ENCODE measurements around the gene WDR35. TPM values are rescaled to one million over a fixed set of nuclear protein-coding genes. Genes with fewer than 3 reads are reported as not detected.
"Not testable (repeated sequence)": the region's sequence is repeated elsewhere in the genome, so short reads cannot be mapped to it uniquely, and the experiment has no call there.

The WDR35 gene
- total RNA-seq, 2 donors from 2014 or later, result 5.1 to 14.3 TPM

- Histone ChIP-seq H3K4me3 (no peak overlapping the region), H3K27me3 (replicated peaks; ENCODE audit: insufficient read depth) (no peaks in the 10 kb centered on the region), H3K27ac (no peak overlapping the region), H3K36me3 (no peaks in the 10 kb centered on the region), H3K4me1 (ENCODE audit: control insufficient read depth in 1 of 2, low read depth in 2 of 2) (peaks cover 37 to 54% of the 10 kb centered on the region in 2 donors), H3K9me3 (no peaks in the 10 kb centered on the region)
- TF ChIP-seq, protein P1, sequence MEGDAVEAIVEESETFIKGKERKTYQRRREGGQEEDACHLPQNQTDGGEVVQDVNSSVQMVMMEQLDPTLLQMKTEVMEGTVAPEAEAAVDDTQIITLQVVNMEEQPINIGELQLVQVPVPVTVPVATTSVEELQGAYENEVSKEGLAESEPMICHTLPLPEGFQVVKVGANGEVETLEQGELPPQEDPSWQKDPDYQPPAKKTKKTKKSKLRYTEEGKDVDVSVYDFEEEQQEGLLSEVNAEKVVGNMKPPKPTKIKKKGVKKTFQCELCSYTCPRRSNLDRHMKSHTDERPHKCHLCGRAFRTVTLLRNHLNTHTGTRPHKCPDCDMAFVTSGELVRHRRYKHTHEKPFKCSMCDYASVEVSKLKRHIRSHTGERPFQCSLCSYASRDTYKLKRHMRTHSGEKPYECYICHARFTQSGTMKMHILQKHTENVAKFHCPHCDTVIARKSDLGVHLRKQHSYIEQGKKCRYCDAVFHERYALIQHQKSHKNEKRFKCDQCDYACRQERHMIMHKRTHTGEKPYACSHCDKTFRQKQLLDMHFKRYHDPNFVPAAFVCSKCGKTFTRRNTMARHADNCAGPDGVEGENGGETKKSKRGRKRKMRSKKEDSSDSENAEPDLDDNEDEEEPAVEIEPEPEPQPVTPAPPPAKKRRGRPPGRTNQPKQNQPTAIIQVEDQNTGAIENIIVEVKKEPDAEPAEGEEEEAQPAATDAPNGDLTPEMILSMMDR (IDR thresholded peaks at IDR 0.05), result no peak
- DNase-seq (ENCODE audit: low spot score) (no peak), ATAC-seq (ENCODE audit: insufficient number of reproducible peaks, low FRiP score, low read depth) (no peak)
Observed at GRCh38 chr2:19895535-19895934, 94.4 kb downstream of the WDR35 start.

DNA sequence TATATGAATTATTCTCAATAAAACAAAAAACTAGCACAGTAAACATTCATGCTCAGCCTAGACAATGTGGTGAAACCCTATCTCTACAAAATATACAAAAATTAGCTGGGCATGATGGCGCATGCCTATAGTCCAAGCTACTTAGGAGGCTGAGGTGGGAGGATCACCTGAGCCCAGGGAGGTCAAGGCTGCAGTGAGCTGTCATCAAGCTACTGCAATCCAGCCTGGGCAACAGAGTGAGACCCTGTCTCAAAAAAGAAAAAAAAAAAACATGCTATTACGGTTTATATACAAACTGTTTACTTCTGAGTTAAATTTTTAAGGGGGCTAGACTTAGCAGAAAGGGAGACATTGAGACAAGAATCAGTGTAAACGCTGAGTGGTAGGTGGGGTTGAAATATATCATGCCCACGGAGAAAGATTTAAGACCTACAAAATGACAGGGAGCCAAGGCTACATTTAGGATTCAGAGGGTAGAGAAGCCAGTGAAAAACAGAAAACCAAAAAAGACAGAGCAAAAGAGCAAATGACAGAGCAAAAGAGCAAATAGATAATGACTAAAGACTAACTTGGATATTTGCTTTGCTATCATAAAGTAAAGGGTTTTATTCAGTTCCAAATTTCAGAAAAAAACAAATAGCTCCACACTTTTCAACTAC is 95.6 kb downstream of the WDR35 start:
- Histone ChIP-seq H3K4me1 (ENCODE audit: control insufficient read depth in 1 of 2, low read depth in 2 of 2) (peaks cover 27 to 53% of the 10 kb centered on the region in 2 donors), H3K4me3 (no peak overlapping the region), H3K9me3 (no peaks in the 10 kb centered on the region), H3K36me3 (no peaks in the 10 kb centered on the region), H3K27me3 (replicated peaks; ENCODE audit: insufficient read depth) (no peaks in the 10 kb centered on the region), H3K27ac (no peak overlapping the region)
- ATAC-seq (ENCODE audit: insufficient number of reproducible peaks, low FRiP score, low read depth) (no peak), DNase-seq (ENCODE audit: low spot score) (no peak)
- TF ChIP-seq, protein P1 (IDR thresholded peaks at IDR 0.05), result no peak

DNA sequence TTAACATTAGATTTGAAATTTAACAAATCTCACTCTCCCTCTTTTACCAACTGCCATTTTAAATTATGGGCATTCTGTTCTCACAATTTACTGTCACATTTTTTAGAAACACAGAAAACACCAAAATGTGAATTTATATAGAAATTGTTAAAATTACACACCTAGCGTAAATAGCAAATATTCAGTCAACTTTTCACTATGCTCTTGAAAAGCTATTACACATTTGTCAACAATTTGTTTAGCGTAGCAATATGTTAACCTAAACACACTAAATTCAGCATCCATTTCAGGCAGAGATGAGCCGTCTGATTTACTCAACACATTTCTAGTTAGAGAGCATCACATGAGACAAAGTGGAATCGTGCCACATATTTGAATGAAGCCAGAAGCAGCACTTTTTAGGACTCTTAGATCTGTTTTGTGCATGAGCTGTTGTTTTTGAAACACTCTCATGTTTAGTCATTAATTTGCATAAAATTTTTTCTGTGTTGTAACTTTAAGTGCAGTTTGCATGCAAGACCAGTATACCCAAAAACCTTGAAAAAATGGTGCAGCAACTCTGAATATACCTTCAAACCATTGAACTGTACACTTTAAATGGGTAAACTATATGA is 96.3 kb downstream of the WDR35 start:
- no peak for DNase-seq (ENCODE audit: low spot score)
- TF ChIP-seq, protein P1 (IDR thresholded peaks at IDR 0.05), result no peak
- H3K27ac ChIP-seq, result no peak overlapping the region
- ATAC-seq (ENCODE audit: insufficient number of reproducible peaks, low FRiP score, low read depth), result no peak
- no peaks in the 10 kb centered on the region for H3K9me3 ChIP-seq
- H3K36me3 ChIP-seq, result no peaks in the 10 kb centered on the region
- H3K4me1 ChIP-seq (ENCODE audit: control insufficient read depth in 1 of 2, low read depth in 2 of 2), result peaks cover 23 to 55% of the 10 kb centered on the region in 2 donors
- no peaks in the 10 kb centered on the region for H3K27me3 ChIP-seq (replicated peaks; ENCODE audit: insufficient read depth)
- no peak overlapping the region for H3K4me3 ChIP-seq

DNA sequence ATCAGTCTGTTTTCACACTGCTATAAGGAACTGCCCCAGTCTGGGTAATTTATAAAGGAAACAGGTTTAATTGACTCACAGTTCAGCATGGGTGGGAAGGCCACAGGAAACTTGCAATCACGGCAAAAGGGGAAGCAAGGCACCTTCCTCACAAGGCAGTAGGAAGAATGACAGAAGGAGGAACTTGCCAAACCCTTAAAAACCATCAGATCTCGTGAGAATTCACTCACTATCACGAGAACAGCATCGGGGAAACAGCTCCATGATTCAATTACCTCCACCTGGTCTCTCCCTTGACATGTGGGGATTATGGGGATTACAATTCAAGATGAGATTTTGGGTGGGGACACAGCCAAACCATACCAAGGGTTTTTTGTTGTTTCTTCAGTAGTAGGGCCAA is 97.9 kb downstream of the WDR35 start:
- ATAC-seq (ENCODE audit: insufficient number of reproducible peaks, low FRiP score, low read depth); DNase-seq (ENCODE audit: low spot score); H3K4me3 ChIP-seq; H3K27me3 ChIP-seq (replicated peaks; ENCODE audit: insufficient read depth); H3K9me3 ChIP-seq; H3K27ac ChIP-seq; H3K36me3 ChIP-seq: not testable (repeated sequence)
- H3K4me1 ChIP-seq (ENCODE audit: control insufficient read depth in 1 of 2, low read depth in 2 of 2), result peaks cover 9 to 43% of the 10 kb centered on the region in 2 donors

GRCh38 chr2:19890104-19890503 is 99.8 kb downstream of the WDR35 start:
- no peak overlapping the region for H3K27ac ChIP-seq
- H3K36me3 ChIP-seq, result no peaks in the 10 kb centered on the region
- H3K27me3 ChIP-seq (replicated peaks; ENCODE audit: insufficient read depth), result no peaks in the 10 kb centered on the region
- TF ChIP-seq, protein P1 (IDR thresholded peaks at IDR 0.05), result no peak
- DNase-seq (ENCODE audit: low spot score), result no peak
- no peaks in the 10 kb centered on the region for H3K9me3 ChIP-seq
- H3K4me3 ChIP-seq, result no peak overlapping the region
- peaks cover 4 to 29% of the 10 kb centered on the region in 2 donors for H3K4me1 ChIP-seq (ENCODE audit: control insufficient read depth in 1 of 2, low read depth in 2 of 2)
- ATAC-seq (ENCODE audit: insufficient number of reproducible peaks, low FRiP score, low read depth), result no peak

Data from thoracic aorta (tissue), 2 donors.